NCI-H2196 (cell line): Measurements from ENCODE around the gene LACTB.

Source experiments
- DNase-seq: peaks from one replicate; lab custom pipeline; 2025; ENCODE audit not compliant: unreplicated experiment; lab: John Stamatoyannopoulos, UW

LACTB gene

DNA sequence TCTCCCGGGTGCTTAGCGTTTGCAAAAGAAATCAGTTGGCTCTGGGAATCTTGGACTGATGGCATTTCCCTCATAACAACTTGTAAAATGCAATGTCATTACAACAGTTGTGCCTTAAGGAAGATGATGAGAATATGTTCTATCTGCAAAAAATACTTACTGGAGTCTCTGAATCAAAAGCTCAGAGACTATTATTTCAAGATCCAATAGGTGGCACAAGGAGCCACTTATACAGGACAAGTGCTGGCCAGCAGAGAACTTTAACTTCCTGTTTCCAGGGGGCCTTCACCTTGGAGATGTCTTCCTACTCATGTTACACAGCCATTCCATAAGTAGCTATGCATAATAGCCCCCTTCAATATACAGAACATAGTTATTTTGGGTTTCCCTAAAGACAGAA is 44.6 kb downstream of the LACTB start:
- no peak for DNase-seq

DNA sequence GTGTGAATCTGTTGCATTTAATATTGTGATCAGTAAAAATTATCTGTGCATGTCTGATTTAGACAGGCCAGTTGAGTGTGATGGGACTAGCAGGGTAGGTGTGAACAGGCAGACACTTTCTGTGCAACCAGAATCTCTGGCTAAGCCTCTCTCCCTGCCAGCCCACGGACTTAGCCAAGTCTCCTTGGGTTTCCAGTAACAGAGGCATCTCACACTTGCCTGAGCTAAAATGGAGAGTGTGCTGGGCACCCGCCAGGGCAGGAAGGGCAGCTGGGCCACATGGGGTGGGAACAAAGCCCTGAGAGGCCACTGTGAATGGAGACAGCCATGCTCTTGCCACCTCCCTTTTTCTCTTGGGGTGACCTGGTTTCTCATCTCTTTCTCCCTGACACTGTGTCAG is 48.1 kb downstream of the LACTB start:
- no peak for DNase-seq

- no peak for DNase-seq
Measured at GRCh38 chr15:63172376-63172775, 50.7 kb downstream of the LACTB start.

GRCh38 chr15:63172851-63173451 is 51.3 kb downstream of the LACTB start:
- DNase-seq, result no peak

- no peak for DNase-seq
Measured at GRCh38 chr15:63176302-63176701, 54.6 kb downstream of the LACTB start.

DNA sequence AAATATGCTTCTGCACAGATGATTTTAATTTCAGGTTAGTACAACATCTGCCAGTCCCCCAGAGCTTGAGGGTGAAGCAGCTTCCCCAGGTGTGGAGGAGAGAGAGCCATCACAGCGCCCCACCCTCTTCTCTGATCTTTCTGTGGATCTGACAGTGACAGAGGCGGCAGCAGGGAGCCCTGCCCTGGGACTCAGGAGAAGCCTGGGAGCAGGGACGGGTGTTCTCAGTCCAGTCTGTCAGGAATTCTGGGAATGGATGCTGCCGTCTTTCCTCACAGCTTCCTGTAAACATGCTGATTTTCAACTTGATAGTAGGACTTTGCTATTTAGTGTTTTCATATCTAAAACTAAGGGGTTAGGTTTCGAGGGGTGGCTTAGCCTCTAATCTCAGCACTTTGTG is 56.4 kb downstream of the LACTB start:
- no peak for DNase-seq

DNA sequence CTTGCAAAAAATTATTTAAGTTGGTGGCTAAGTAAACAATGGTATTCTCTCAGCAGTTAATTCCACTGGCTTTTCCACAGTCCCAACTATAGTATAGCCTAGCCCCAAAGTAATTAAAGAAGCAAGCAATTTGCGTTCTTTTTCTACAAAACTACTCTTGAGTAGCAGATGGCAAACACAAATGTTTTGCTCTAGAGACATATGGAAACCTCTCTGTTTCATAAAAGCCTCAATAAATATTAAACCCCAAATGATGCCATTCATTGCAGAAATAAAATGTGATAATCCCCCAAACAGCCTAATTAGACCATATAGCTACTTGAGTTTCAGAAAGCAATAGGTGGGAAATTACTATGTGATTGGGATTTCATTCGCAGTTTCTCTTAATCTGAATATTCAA is 59.1 kb downstream of the LACTB start:
- no peak for DNase-seq

DNA sequence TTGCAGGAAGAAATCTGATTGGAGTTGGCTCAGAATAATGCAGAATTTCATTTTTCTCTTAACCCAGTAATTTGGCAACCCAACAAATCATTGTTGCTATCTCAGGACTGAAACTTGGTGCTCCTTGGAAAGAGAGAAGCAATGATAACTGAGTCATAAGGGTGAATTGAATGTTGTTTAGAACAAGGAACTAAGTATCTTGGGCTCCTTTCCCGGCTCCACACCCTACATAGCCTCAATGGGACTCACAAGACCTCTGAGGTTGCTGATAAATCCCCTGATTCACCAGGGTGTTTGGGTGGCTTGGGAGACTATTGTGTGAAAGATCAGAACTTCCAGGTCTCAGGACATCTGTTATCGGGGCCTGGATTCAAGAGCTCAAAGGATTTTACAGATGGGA is 60.0 kb downstream of the LACTB start:
- DNase-seq, result no peak

GRCh38 chr15:63185206-63185605 is 63.5 kb downstream of the LACTB start:
- no peak for DNase-seq

- no peak for DNase-seq
Measured at GRCh38 chr15:63186065-63186464, 64.4 kb downstream of the LACTB start.

- no peak for DNase-seq
Measured at GRCh38 chr15:63187589-63188226, 66.0 kb downstream of the LACTB start.

GRCh38 chr15:63188247-63188925 is 66.7 kb downstream of the LACTB start:
- DNase-seq, result no peak

- peak; percentile 86 for DNase-seq
Measured at GRCh38 chr15:63188926-63189871, 67.5 kb downstream of the LACTB start, which contains the start of gene RAB8B. Gene RAB8B, plus strand, starts transcription at chr15:63189606. Its CDS starts 19 bp downstream, at chr15:63189625.

- no peak for DNase-seq
Measured at GRCh38 chr15:63189941-63190768, 68.5 kb downstream of the LACTB start.

DNA sequence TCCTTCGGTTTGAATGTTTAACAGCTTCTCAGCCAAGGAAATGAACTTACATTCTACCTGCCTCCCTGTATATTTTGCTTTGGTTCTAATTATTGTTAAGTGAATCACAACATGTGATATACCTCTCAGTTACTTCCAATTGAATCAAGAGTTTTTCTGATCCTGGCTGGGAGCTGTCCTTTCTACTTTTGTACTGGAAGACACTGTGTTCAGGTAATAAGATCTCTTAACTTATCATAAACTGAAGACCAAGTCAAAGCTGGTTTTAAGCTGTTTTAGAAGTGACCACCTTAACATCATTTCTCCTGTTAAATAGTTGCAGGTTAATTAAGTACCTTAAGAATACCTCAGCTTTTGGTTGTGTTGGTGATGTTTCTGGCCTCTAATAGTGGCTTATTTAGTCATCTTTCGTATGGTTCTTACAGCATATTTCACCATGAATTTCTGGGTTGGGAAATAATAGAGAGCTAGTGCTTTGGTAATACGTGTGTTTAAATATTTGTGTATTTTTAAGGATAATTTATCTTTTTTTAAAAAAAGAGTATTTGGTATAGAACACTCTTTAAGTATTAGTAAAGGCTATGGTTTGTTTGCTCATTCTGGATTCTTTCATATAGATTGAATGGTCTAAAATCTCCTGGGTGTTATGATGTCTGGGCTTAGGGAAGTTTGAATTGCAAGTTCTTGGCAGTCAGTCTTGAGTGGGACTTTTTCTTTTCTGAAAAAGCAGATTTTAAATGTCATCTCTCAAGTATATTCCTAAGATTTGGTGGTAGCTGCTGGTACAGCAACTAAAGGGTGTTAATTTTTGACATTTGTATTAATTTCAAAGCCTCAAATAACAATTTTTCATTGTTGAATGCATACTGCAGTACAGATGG is 69.3 kb downstream of the LACTB start:
- DNase-seq, result no peak
